Epithelial cell of proximal tubule (primary cell): ENCODE data around the gene MCC. TPM values are rescaled to one million over a fixed set of nuclear protein-coding genes. Genes with fewer than 3 reads are reported as not detected.

ENCODE experiments used
- DNase-seq: peaks from one replicate; pipeline ENCODE4 v3.0.0-alpha.2; 2011; ENCODE audit warnings: low read depth
- H3K4me3 ChIP-seq: 2 replicates; pipeline ENCODE4 v1.5.1; 2011; ENCODE audit warnings: low read depth, mild to moderate bottlenecking, low read length
- total RNA-seq: library from RNA; depleted of rRNA; stranded (reverse); fragments of >200 nt; gene quantifications from 2 replicates; pipeline ENCODE4 v1.2.3, GENCODE V29; 2015
- TF ChIP-seq, protein P1 (sequence below): conservative IDR thresholded peaks from 2 replicates; pipeline ENCODE4 v1.5.1; 2012; ENCODE audit warnings: low read depth, mild to moderate bottlenecking, low read length

The MCC gene
- total RNA-seq, 1 donor from 2014 or later = 6.3 TPM

DNA sequence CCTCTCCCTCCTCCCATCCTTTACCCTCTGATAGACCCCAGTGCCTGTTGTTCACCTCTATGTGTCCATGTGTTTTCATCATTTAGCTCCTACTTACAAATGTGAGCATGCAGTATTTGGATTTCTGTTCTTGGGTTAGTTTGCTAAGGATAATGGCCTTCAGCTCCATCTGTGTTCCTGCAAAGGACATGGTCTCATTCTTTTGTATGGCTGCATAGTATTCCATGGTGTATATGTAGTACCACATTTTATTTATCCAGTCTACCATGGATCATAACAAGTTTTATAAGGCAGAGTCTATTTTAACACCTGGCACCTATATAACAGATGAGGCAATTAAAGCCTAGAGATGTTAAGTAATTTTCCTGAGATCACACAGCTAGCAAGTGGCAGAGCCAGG, 32.6 kb upstream of the MCC start:
- TF ChIP-seq, protein P1, sequence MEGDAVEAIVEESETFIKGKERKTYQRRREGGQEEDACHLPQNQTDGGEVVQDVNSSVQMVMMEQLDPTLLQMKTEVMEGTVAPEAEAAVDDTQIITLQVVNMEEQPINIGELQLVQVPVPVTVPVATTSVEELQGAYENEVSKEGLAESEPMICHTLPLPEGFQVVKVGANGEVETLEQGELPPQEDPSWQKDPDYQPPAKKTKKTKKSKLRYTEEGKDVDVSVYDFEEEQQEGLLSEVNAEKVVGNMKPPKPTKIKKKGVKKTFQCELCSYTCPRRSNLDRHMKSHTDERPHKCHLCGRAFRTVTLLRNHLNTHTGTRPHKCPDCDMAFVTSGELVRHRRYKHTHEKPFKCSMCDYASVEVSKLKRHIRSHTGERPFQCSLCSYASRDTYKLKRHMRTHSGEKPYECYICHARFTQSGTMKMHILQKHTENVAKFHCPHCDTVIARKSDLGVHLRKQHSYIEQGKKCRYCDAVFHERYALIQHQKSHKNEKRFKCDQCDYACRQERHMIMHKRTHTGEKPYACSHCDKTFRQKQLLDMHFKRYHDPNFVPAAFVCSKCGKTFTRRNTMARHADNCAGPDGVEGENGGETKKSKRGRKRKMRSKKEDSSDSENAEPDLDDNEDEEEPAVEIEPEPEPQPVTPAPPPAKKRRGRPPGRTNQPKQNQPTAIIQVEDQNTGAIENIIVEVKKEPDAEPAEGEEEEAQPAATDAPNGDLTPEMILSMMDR = no peak
- no peak for DNase-seq
- H3K4me3 ChIP-seq = no peak overlapping the region

DNA sequence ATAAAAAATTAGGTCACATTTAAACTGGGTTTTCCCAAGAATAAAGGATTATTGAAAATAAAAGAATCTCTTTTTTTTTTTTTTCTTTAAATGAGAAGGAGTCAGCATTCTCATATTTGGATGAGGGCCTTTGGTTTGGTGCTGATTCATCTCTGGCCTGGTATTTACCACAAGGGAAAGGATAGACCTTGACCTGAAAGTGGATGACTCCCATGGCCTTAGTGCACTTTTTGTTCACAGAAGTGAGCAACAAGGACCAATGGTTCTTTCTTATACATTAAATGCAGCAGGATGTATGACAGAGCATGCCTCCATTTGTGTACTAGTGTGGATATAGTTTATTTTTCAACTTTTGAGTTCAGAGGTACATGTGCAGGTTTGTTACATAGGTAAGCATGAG, 32.2 kb upstream of the MCC start:
- H3K4me3 ChIP-seq = no peak overlapping the region
- TF ChIP-seq, protein P1 = no peak
- no peak for DNase-seq

DNA sequence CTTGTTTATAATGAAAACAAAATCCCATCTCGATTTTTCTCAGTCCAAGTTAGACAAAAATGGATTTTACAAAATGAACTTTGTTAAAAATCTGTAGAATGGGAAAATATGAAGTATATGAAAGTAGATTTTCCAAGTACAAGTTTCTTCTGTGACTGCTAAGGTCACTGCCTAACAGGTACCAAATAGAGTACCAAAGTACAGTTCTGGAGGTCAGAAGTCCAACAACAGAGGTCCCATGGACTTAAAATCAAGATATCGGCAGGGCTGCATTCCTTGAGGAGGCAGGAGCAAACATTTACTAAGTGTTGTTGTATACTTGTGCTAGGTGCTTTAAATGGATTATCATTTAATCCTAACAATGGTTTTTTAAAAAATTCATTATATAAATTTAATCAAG, 31.2 kb upstream of the MCC start:
- H3K4me3 ChIP-seq = no peak overlapping the region
- TF ChIP-seq, protein P1 = no peak
- no peak for DNase-seq

DNA sequence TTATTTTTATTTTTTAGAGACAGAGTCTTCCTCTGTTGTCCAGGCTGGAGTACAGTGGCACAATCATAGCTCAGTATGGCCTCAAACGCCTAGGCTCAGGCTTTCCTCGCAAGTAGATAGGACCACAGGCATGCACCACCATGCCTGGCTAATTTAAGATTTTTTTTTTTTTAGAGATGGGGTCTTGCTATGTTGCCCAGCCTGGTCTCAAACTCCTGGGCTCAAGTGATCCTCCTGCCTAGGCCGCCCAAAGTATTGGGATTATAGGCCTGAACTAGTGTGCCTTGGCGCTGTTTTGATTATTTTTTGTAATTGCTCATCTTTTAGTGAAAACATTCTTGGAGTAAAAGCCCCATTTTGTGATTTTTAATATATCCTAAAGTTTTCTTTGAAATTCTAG, 30.6 kb upstream of the MCC start:
- H3K4me3 ChIP-seq = no peak overlapping the region
- TF ChIP-seq, protein P1 = no peak
- no peak for DNase-seq

DNA sequence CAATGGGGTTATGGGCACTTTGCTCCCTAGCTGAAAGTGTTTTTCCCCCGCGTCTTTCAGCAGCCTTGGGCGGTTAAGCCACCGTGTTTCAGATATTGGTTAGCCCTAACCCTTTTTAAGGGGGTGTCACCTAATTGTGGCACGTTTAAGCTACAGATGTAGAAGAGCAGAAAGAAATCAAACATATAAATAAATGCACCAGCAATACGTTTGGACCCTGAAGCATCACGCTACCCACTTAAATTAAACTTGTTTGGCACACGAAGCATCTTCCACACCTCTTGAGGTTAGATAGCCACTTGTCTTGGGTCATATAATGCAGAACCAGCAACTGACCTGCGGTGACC, 26.0 kb upstream of the MCC start:
- TF ChIP-seq, protein P1 = no peak
- peak overlapping the region; percentile 77 for H3K4me3 ChIP-seq
- no peak for DNase-seq

DNA sequence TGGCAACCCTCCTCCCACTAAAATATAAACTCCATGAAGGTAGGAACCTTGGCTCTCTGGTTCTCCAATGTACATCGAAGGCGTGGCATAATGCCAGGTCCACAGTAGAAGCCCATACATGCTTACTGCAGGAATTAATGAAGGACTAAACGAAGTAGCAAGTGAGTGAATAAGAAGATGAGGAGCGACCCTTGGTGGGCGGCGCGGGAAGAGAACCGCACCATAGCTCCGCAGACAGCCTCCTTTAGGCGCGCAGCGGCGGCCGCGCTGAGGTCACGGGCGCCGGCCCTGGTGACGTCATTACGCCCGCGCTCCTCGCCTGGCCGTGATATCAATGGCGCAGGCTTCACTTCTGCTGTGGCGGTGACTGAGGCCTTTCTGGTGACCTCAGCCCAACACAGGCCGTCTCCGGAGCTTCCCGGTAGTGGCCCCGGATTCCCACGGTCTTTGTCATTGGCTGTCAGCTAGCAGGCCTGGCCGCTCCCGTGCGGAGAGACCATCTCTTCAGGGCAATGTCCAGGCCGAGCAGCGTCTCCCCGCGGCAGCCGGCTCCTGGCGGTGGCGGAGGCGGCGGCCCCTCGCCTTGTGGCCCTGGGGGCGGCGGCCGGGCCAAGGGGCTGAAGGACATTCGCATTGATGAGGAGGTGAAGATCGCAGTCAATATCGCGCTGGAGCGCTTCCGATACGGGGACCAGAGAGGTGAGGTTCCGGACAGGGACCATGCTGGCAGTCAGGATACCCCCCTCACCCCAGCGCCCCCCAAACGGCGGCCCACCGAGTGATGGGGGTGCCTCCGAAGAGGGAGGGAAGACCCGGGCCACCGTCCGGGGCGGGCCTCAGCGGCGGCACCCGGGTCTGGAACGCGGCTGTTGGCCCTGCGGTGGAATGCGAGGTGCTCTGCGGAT, 25.4 kb upstream of the MCC start, which contains the start of gene YTHDC2:
Gene YTHDC2, plus strand, starts transcription at position 311 of the 905 bp plus-strand sequence. Its CDS starts 202 bp downstream, at position 513.
- TF ChIP-seq, protein P1 = peak; percentile 26
- no peak for DNase-seq
- H3K4me3 ChIP-seq = peak within 1 kb of the TSS; percentile 77

DNA sequence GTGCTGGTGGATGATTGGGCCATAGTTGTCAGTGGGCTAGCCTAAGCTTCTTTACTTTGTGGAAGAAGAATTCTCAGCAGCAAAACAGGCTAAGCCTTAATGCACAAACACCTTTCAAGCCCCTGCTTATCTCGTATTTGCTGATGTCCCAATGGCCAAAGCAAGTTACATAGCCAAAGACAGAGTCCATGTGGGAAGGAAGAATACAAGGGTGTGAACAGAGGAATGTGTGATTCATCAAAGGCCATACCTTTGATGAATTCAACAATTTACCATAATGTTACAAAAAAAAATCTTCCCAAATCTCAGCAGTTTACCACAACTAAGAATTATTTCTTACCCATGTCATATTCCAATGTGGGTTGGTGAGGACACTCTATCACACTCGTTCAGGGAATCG, 24.1 kb upstream of the MCC start:
- TF ChIP-seq, protein P1 = no peak
- no peak for DNase-seq
- H3K4me3 ChIP-seq = no peak overlapping the region
